ENCODE results near the gene EVL.
A peak's percentile ranks its signal among the peaks of the same experiment; 100 is the strongest.

Gene EVL

GRCh38 chr14:100088226-100088625 lies 23.0 kb downstream of the EVL start:
- DNase-seq, result no peak

GRCh38 chr14:100091386-100091785 lies 26.2 kb downstream of the EVL start:
- DNase-seq, result no peak

GRCh38 chr14:100092832-100093231 lies 27.6 kb downstream of the EVL start:
- no peak for DNase-seq

- no peak for DNase-seq
These were observed 28.1 kb downstream of the EVL start for GRCh38 chr14:100093319-100093718.

- no peak for DNase-seq
These were observed 31.4 kb downstream of the EVL start for GRCh38 chr14:100096656-100097055.

- DNase-seq, result no peak
These were observed 32.9 kb downstream of the EVL start for GRCh38 chr14:100098171-100098570.

GRCh38 chr14:100100032-100100703 lies 34.9 kb downstream of the EVL start:
- DNase-seq, result no peak

GRCh38 chr14:100102156-100102785 lies 37.0 kb downstream of the EVL start:
- no peak for DNase-seq

- no peak for DNase-seq
These were observed 38.2 kb downstream of the EVL start for GRCh38 chr14:100103250-100104005.

GRCh38 chr14:100104006-100104352 lies 38.8 kb downstream of the EVL start:
- DNase-seq, result no peak

GRCh38 chr14:100104523-100105300 lies 39.5 kb downstream of the EVL start:
- DNase-seq, result no peak

- no peak for DNase-seq
These were observed 40.3 kb downstream of the EVL start for GRCh38 chr14:100105357-100106169.

GRCh38 chr14:100106250-100107112 lies 41.3 kb downstream of the EVL start:
- DNase-seq, result no peak

- DNase-seq, result no peak
These were observed 42.0 kb downstream of the EVL start for GRCh38 chr14:100107236-100107635.

- peak; percentile 19 for DNase-seq
These were observed 43.0 kb downstream of the EVL start for GRCh38 chr14:100108042-100108825.

- DNase-seq, result no peak
These were observed 43.8 kb downstream of the EVL start for GRCh38 chr14:100108840-100109593.

- no peak for DNase-seq
These were observed 44.4 kb downstream of the EVL start for GRCh38 chr14:100109594-100109955.

- no peak for DNase-seq
These were observed 45.6 kb downstream of the EVL start for GRCh38 chr14:100110816-100111215.

- DNase-seq, result no peak
These were observed 46.9 kb downstream of the EVL start for GRCh38 chr14:100111931-100112704.

Measured in DMS153 (cell line).